ENCODE results near the gene ZRANB3. TPM values are rescaled to one million over a fixed set of nuclear protein-coding genes. Genes with fewer than 3 reads are reported as not detected.
"Not testable (repeated sequence)": the region's sequence is repeated elsewhere in the genome, so short reads cannot be mapped to it uniquely, and the experiment has no call there.

ZRANB3 gene
- polyA plus RNA-seq, 1 experiment: 3.3 TPM

DNA sequence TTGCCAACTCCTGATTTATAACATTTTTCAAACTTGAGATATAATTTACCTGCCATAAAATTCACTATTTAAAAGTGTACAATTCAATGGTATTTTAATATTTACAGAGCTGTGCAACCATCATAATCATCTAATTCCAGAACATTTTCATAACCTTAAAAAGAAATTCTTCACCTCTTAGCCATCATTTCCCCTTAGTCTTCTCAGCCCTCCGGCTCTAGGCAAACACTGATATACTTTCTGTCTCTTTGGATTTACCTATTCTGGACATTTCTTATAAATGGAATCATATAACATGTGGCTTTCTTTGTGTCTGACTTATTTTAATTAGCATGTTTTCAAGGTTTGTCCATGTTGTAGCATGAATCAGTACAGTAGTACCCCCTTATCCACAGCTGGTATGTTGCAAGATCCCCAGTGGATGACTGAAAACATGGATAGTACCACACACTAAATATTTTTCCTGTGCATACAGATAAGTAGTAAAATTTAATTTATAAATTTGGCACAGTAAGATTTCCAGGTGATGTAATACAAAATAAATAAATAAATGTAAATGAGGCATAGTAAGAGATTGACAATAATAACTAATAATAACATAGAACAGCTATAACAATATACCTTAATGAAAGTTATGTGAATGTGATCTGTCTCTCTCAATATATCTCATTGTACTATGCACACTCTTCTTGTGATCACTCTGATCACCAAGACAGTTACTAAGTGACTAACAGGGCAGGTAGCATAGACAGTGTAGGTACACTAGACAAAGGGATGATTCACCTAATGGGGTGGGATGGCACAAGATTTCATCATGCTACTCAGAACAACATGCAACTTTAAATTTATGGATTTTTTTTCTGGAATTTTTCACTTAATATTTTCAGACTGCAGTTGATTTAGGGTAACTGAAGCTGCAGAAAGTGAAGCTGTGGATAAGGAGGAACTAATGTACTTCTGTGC, 405.8 kb downstream of the ZRANB3 start:
- Histone ChIP-seq H3K4me3 (ENCODE audit: low read depth, low read length) (no peak overlapping the region), H3K27me3 (ENCODE audit: control insufficient read depth, insufficient read depth, low read length) (no peaks in the 10 kb centered on the region), H3K36me3 (ENCODE audit: control insufficient read depth, insufficient read depth, low read length) (peaks cover 3% of the 10 kb centered on the region; the same call in 1 of the 2 replicates)
- CTCF ChIA-PET: interaction anchor here (1.3 to 1.4 kb wide), 2 partner anchors 121 to 137 kb away, joined by 3 read pairs; no protein-coding TSS in a partner anchor
- POLR2A ChIA-PET: no interaction called here
- no peak for DNase-seq (ENCODE audit: low read depth)
- TF ChIP-seq, protein P1, sequence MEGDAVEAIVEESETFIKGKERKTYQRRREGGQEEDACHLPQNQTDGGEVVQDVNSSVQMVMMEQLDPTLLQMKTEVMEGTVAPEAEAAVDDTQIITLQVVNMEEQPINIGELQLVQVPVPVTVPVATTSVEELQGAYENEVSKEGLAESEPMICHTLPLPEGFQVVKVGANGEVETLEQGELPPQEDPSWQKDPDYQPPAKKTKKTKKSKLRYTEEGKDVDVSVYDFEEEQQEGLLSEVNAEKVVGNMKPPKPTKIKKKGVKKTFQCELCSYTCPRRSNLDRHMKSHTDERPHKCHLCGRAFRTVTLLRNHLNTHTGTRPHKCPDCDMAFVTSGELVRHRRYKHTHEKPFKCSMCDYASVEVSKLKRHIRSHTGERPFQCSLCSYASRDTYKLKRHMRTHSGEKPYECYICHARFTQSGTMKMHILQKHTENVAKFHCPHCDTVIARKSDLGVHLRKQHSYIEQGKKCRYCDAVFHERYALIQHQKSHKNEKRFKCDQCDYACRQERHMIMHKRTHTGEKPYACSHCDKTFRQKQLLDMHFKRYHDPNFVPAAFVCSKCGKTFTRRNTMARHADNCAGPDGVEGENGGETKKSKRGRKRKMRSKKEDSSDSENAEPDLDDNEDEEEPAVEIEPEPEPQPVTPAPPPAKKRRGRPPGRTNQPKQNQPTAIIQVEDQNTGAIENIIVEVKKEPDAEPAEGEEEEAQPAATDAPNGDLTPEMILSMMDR (IDR thresholded peaks at IDR 0.05; ENCODE audit: insufficient read depth, low read depth, low read length): no peak

DNA sequence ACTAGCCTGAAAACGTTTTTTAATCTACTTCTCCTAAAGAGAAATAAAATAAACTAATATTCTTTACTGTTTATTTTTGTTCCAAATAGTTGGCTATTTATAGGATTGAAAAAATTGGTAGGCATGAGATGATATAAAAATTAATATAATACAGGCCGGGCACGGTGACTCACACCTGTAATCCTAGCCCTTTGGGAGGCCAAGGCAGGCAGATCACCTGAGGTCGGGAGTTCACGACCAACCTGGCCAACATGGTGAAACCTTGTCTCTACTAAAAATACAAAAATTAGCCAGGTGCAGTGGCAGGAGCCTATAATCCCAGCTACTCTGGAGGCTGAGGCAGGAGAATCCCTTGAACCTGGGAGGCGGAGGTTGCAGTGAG, 409.4 kb downstream of the ZRANB3 start:
- CTCF ChIA-PET: interaction anchor here (1.2 kb wide), 1 partner anchor 117 kb away, joined by 3 read pairs; no protein-coding TSS in a partner anchor
- DNase-seq (ENCODE audit: low read depth); H3K27me3 ChIP-seq (ENCODE audit: control insufficient read depth, insufficient read depth, low read length); H3K4me3 ChIP-seq (ENCODE audit: low read depth, low read length); H3K36me3 ChIP-seq (ENCODE audit: control insufficient read depth, insufficient read depth, low read length); POLR2A ChIA-PET: not testable (repeated sequence)

DNA sequence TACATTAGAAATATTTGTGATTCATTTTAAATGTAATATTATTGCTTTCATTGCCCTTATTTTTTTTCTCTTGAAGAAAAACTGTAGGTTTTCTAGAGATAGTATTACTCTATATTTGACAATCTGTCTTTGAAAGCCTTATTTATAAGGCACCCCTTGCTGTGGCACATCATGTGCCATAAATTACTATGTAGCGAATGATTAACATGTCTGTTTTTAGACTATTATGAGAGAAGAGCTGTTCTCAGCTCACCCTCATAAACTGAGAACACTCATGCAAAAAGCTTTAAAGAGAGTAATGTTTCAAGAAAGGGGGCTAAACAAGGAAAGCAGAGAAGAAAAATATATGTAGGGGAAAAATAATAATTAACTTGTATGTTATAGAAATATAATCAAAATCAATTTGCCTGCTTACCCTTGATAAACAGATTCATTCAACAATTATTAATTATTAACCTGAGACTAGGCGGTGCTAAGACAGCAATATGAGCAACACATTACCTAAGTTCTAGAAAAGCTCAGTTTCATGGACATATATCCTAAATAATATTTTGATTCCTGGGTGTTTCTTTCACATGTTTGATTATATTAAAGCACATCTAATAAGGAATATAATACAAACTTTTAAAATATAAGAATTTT, 409.9 kb downstream of the ZRANB3 start:
- Histone ChIP-seq H3K4me3 (ENCODE audit: low read depth, low read length) (no peak overlapping the region), H3K36me3 (ENCODE audit: control insufficient read depth, insufficient read depth, low read length) (peaks cover 1% of the 10 kb centered on the region; the same call in 1 of the 2 replicates), H3K27me3 (ENCODE audit: control insufficient read depth, insufficient read depth, low read length) (no peaks in the 10 kb centered on the region)
- ChIA-PET POLR2A (no interaction called here), CTCF (interaction anchor here (1.2 kb wide), 1 partner anchor 117 kb away, joined by 3 read pairs; no protein-coding TSS in a partner anchor)
- TF ChIP-seq, protein P1 (IDR thresholded peaks at IDR 0.05; ENCODE audit: insufficient read depth, low read depth, low read length): no peak
- no peak for DNase-seq (ENCODE audit: low read depth)

DNA sequence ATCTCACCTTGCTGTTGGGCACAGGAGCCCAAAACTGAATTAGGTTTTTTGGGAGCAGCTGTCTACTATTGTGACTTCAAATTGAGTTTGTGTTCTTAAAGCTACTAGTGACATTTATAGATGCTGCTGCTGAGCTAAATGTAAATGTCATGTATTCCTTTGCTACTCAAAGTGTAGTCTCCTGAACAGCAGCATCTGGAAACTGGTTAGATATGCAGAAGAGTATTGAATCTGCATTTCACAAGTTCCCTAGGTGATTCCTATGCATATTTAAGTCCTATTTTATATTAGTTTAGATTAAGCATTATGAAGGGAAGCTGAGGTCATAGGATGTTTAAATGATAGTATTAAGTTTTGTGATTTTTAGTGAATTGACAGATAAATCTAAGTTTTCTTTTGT, 411.4 kb downstream of the ZRANB3 start:
- TF ChIP-seq, protein P1 (IDR thresholded peaks at IDR 0.05; ENCODE audit: insufficient read depth, low read depth, low read length): no peak
- CTCF ChIA-PET: no interaction called here
- POLR2A ChIA-PET: no interaction called here

DNA sequence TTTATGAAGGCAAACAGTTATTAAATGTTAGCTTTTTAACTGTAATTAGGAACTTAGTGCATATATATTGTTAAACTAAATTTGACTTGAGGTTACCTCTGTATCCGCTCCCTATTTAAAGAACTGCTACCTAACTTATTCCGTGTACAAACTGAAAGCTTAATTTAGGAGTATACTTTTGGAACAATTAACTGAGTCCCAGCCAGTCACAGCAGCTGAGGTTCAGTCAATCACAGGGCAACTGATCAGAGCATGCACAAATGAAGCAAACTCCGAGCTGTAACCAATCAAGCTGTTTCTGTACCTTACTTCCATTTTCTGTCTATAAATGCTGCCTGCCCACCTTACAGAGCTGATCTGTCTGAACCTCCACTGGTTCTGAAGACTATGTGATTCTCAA, 417.7 kb downstream of the ZRANB3 start:
- no peaks in the 10 kb centered on the region for H3K27me3 ChIP-seq (ENCODE audit: control insufficient read depth, insufficient read depth, low read length)
- ChIA-PET POLR2A (no interaction called here), CTCF (interaction anchor here (1.3 kb wide), 1 partner anchor 29 kb away, joined by 5 read pairs; no protein-coding TSS in a partner anchor)
- H3K4me3 ChIP-seq (ENCODE audit: low read depth, low read length): no peak overlapping the region
- no peak for DNase-seq (ENCODE audit: low read depth)
- TF ChIP-seq, protein P1 (IDR thresholded peaks at IDR 0.05; ENCODE audit: insufficient read depth, low read depth, low read length): no peak
- peaks cover 5% of the 10 kb centered on the region for H3K36me3 ChIP-seq (ENCODE audit: control insufficient read depth, insufficient read depth, low read length)

More for the DNA sequence above, 411.4 kb downstream of the ZRANB3 start:
- Histone ChIP-seq H3K36me3 (ENCODE audit: control insufficient read depth, insufficient read depth, low read length) (peaks cover 1% of the 10 kb centered on the region; the same call in 1 of the 2 replicates), H3K4me3 (ENCODE audit: low read depth, low read length) (no peak overlapping the region), H3K27me3 (ENCODE audit: control insufficient read depth, insufficient read depth, low read length) (no peaks in the 10 kb centered on the region)
- no peak for DNase-seq (ENCODE audit: low read depth)

DNA sequence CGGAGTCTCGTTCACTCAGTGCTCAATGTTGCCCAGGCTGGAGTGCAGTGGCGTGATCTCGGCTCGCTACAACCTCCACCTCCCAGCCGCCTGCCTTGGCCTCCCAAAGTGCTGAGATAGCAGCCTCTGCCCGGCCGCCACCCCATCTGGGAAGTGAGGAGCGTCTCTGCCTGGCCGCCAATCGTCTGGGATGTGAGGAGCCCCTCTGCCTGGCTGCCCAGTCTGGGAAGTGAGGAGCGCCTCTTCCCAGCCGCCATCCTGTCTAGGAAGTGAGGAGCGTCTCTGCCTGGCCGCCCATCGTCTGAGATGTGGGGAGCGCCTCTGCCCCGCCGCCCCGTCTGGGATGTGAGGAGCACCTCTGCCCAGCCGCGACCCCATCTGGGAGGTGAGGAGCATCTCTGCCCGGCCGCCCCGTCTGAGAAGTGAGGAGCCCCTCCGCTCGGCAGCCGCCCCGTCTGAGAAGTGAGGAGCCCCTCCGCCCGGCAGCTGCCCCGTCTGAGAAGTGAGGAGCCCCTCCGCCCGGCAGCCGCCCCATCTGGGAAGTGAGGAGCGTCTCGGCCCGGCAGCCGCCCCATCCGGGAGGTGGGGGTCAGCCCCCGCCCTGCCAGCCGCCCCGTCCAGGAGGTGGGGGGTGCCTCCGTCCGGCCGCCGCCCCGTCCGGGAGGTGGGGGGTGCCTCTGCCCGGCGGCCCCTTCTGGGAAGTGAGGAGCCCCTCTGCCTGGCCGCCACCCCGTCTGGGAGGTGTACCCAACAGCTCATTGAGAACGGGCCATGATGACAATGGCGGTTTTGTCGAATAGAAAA, 425.3 kb downstream of the ZRANB3 start:
- H3K27me3 ChIP-seq (ENCODE audit: control insufficient read depth, insufficient read depth, low read length); DNase-seq (ENCODE audit: low read depth); POLR2A ChIA-PET; H3K36me3 ChIP-seq (ENCODE audit: control insufficient read depth, insufficient read depth, low read length); H3K4me3 ChIP-seq (ENCODE audit: low read depth, low read length); CTCF ChIA-PET: not testable (repeated sequence)

Data from BJ (cell line).